Pulmonary artery endothelial cell (primary cell): ENCODE results near the gene ZRANB2. TPM values are rescaled to one million over a fixed set of nuclear protein-coding genes. Genes with fewer than 3 reads are reported as not detected.

Source experiments
- DNase-seq: peaks from one replicate; pipeline ENCODE4 v3.0.0-alpha.2; 2011; ENCODE audit warnings: low read depth, low spot score
- total RNA-seq: library from RNA; depleted of rRNA; stranded (reverse); fragments of >200 nt; gene quantifications from 2 replicates; pipeline ENCODE4 v1.2.3, GENCODE V29; 2014

Gene ZRANB2
- total RNA-seq, 1 donor from 2014 or later: 44.9 TPM

DNA sequence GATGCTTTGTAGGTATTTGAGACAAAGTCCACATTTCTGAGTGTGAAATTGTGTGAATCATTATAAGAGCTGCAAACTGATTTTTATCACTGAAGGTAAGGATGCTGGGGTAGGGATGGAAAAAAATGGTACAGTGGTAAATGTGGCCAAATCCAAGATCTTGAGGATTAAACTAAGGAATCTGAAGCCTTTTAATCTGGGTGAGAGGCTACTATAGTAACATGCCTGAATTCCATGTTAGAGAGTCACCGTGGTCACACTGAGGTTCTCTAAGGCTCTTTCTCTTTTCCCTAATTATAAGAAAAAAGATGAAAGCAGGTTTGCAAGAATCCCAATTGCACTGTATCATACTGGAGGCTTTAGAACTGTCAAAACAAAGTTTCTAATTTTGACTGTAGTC, 50.8 kb downstream of the ZRANB2 start:
- no peak for DNase-seq

DNA sequence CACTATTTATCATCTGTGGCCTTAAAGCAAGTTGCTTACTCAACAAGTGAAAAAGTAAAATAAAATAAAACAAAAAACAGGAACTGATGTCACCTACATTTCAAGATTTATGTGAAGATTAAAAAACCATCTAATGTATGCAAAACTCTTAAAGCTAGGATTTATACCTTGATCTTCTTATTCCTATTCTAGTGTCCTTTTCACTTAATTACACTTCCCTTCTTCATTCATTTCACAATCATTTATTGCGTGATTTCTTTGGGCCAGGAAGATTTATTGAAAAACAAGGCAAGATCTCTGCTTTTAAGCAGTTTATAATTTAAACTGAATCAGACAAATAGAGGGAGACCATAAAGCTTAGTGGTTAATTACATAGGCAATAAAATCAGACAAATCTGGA, 51.9 kb downstream of the ZRANB2 start:
- DNase-seq: no peak

DNA sequence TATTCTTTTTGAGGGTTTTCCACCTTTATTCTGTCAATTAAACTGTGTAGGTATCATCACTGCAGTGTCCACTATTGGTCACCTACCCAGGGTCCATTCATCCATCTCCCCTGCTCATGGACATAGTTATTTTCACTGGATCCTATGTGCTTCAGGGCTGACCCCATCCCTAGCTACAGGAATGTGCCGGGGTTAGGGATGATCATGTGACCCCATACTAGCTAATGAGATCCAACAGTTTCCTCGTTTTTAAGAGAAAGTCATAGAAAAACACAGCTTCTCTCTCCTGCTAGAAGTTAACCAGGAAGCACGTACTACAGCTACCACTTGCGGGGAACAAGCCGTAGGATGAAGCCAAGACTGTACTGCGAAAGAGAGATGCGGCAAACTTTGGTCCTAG, 52.8 kb downstream of the ZRANB2 start:
- no peak for DNase-seq

DNA sequence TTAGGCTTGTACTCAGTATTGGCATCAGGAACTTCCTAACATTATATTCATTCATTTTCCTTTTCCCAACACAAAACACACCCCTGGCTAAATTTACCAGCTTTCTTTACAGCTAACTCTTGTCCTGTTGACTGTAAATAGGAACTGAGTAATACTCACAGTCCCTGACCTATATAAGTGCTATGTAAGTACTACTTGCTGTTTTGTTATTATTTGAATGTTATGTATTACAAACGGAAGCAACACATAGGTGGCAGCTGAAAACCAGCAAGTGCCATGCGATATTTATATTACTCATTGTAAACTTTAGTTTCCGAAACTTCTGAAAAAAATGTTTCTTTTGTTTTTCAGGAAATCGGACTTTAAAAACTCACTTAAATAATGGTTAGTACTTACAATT, 54.7 kb downstream of the ZRANB2 start:
- DNase-seq: no peak

- DNase-seq: no peak
These were observed 57.3 kb downstream of the ZRANB2 start for GRCh38 chr1:71023515-71023914.

DNA sequence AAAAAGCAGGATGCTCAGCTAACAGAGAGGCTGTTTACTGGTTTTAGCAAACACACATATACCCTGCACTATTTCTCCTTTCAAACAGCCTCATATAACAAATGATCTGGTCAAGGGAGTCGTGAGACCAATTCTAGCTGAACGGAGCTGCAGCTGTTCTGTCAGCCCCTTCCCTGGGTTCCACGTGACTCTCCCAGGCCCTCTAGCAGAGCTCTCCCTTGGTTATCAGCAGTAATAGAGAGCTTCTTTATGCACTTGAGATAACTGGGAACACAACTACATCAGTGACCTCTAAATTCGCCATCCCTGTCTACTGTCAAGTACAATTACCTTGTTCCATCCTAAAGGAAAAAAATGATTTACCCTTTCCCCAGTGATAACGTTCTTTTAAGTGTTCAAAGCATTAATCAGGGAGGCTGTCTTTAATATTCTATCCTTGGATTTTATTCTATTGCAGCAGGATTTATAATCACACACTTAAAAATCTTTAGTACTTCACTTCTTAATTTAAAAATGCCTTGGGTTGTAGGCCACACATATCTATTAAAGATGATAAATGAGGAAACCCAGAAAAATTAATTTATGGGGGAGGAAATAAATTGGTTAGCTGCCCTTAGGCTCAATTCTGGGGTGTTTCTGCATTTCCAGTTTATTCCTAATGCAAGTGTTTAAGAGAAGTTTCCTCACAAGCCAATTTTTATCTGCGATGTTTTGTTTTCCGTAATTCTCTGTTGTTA, 61.4 kb downstream of the ZRANB2 start:
- DNase-seq: no peak

DNA sequence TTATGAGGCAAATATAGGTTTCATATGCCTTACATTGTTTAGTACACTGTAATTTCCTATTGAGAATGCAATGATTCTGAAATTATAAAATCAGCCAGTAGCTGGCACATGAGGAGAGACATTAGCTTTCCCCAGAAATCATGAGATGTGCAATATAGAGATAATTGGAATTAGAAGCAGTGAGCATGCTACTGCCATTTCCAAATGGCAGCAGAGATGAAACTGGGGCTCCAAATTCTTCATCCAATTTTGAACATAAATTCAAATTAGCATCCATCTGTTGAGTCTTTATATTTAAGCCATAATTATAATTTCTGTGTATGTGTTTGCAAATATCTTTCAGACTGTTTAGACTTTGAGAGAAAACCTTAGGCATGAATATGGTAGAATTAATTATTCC, 62.0 kb downstream of the ZRANB2 start:
- no peak for DNase-seq

DNA sequence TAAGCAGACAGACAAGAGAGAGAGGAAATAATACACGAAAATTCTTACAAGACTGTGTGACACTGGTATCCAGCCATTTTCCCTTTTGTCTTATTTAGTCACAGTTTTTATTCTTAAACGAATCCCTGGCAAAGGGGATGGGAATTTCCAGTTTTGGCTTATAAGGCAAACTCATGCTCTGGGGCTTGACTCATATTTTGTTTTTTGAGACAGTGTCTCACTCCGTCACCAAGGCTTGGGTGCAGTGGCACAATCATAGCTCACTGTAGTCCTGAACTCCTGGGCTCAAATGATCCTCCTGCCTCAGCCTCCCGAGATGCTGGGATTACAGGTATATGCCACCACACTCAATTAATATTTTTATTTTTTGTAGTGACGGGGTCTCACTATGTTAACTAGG, 65.1 kb downstream of the ZRANB2 start:
- no peak for DNase-seq

GRCh38 chr1:71014178-71014579, 66.7 kb downstream of the ZRANB2 start:
- DNase-seq: no peak

Other genes starting within 250 kb of the ZRANB2 start
- gene PTGER3, start 33.2 kb downstream of the ZRANB2 start, total RNA-seq: under 0.01 TPM in 1 of 2 replicates, not detected in the other